GM19351 (cell line): ENCODE measurements around the gene TEX264.

Experiments used
- ATAC-seq: cut with Tn5 transposase; IDR thresholded peaks from one replicate; pipeline ENCODE4 v1.9.1; 2021; ENCODE audit warnings: mild to moderate bottlenecking, moderate library complexity; ENCODE audit not compliant: unreplicated experiment

TEX264 gene

GRCh38 chr3:51691949-51692348, 20.9 kb downstream of the TEX264 start:
- no peak for ATAC-seq

- no peak for ATAC-seq
Observed at GRCh38 chr3:51692980-51693395, 21.9 kb downstream of the TEX264 start.

GRCh38 chr3:51696954-51697353, 25.9 kb downstream of the TEX264 start:
- no peak for ATAC-seq

- ATAC-seq: no peak
Observed at GRCh38 chr3:51698209-51698608, 27.2 kb downstream of the TEX264 start.

- no peak for ATAC-seq
Observed at GRCh38 chr3:51700403-51700802, 29.4 kb downstream of the TEX264 start.

- no peak for ATAC-seq
Observed at GRCh38 chr3:51702156-51702555, 31.1 kb downstream of the TEX264 start.

- ATAC-seq: no peak
Observed at GRCh38 chr3:51703068-51703760, 32.2 kb downstream of the TEX264 start.

GRCh38 chr3:51703761-51704510, 32.9 kb downstream of the TEX264 start:
- ATAC-seq: no peak

- ATAC-seq: no peak
Observed at GRCh38 chr3:51704511-51704950, 33.5 kb downstream of the TEX264 start.

GRCh38 chr3:51705276-51706020, 34.4 kb downstream of the TEX264 start:
- no peak for ATAC-seq

- no peak for ATAC-seq
Observed at GRCh38 chr3:51706021-51706485, 35.0 kb downstream of the TEX264 start.

- ATAC-seq: no peak
Observed at GRCh38 chr3:51706788-51707731, 36.0 kb downstream of the TEX264 start, which contains the start of gene GRM2. GRM2 (plus strand) TSS chr3:51707068; CDS start chr3:51708984, 1,916 bp downstream.

- ATAC-seq: no peak
Observed at GRCh38 chr3:51708216-51708845, 37.3 kb downstream of the TEX264 start.

- no peak for ATAC-seq
Observed at GRCh38 chr3:51709004-51709420, 38.0 kb downstream of the TEX264 start.

GRCh38 chr3:51709675-51710074, 38.6 kb downstream of the TEX264 start:
- no peak for ATAC-seq

GRCh38 chr3:51710631-51711351, 39.7 kb downstream of the TEX264 start:
- no peak for ATAC-seq

- no peak for ATAC-seq
Observed at GRCh38 chr3:51711352-51712037, 40.4 kb downstream of the TEX264 start.

- ATAC-seq: no peak
Observed at GRCh38 chr3:51712038-51712420, 41.0 kb downstream of the TEX264 start.

- no peak for ATAC-seq
Observed at GRCh38 chr3:51712511-51712931, 41.5 kb downstream of the TEX264 start.
